ENCODE results near the gene KIF5B.

KIF5B gene

GRCh38 chr10:32095116-32095733 lies 39.0 kb upstream of the KIF5B start:
- H3K36me3 ChIP-seq = no peaks in the 10 kb centered on the region
- no peak for TF ChIP-seq CTCF (IDR thresholded peaks at IDR 0.05; ENCODE audit: low read depth, low read length)
- DNase-seq = no peak
- H3K27me3 ChIP-seq (ENCODE audit: insufficient read depth, low read depth, severe bottlenecking) = no peaks in the 10 kb centered on the region
- no peaks in the 10 kb centered on the region for H3K9me3 ChIP-seq (ENCODE audit: severe bottlenecking)
- no peak overlapping the region for H3K27ac ChIP-seq
- H3K4me3 ChIP-seq (ENCODE audit: low read depth, low read length) = no peak overlapping the region

- TF ChIP-seq CTCF (IDR thresholded peaks at IDR 0.05; ENCODE audit: low read depth, low read length) = no peak
- Histone ChIP-seq H3K9me3 (ENCODE audit: severe bottlenecking) (no peaks in the 10 kb centered on the region), H3K27me3 (ENCODE audit: insufficient read depth, low read depth, severe bottlenecking) (no peaks in the 10 kb centered on the region), H3K36me3 (no peaks in the 10 kb centered on the region), H3K27ac (no peak overlapping the region), H3K4me3 (ENCODE audit: low read depth, low read length) (no peak overlapping the region)
- DNase-seq = no peak
These were observed 37.4 kb upstream of the KIF5B start for GRCh38 chr10:32093650-32094049.

GRCh38 chr10:32091046-32091445 lies 34.8 kb upstream of the KIF5B start:
- Histone ChIP-seq H3K27me3 (ENCODE audit: insufficient read depth, low read depth, severe bottlenecking) (no peaks in the 10 kb centered on the region), H3K27ac (no peak overlapping the region), H3K4me3 (ENCODE audit: low read depth, low read length) (no peak overlapping the region), H3K9me3 (ENCODE audit: severe bottlenecking) (no peaks in the 10 kb centered on the region), H3K36me3 (no peaks in the 10 kb centered on the region)
- no peak for TF ChIP-seq CTCF (IDR thresholded peaks at IDR 0.05; ENCODE audit: low read depth, low read length)
- no peak for DNase-seq

GRCh38 chr10:32084185-32084851 lies 28.1 kb upstream of the KIF5B start:
- Histone ChIP-seq H3K27ac (no peak overlapping the region), H3K27me3 (ENCODE audit: insufficient read depth, low read depth, severe bottlenecking) (no peaks in the 10 kb centered on the region), H3K9me3 (ENCODE audit: severe bottlenecking) (no peaks in the 10 kb centered on the region), H3K4me3 (ENCODE audit: low read depth, low read length) (no peak overlapping the region), H3K36me3 (no peaks in the 10 kb centered on the region)
- no peak for TF ChIP-seq CTCF (IDR thresholded peaks at IDR 0.05; ENCODE audit: low read depth, low read length)
- DNase-seq = no peak

GRCh38 chr10:32077896-32078485 lies 21.8 kb upstream of the KIF5B start:
- no peak for TF ChIP-seq CTCF (IDR thresholded peaks at IDR 0.05; ENCODE audit: low read depth, low read length)
- no peaks in the 10 kb centered on the region for H3K27me3 ChIP-seq (ENCODE audit: insufficient read depth, low read depth, severe bottlenecking)
- H3K36me3 ChIP-seq = no peaks in the 10 kb centered on the region
- DNase-seq = no peak
- no peaks in the 10 kb centered on the region for H3K9me3 ChIP-seq (ENCODE audit: severe bottlenecking)
- H3K4me3 ChIP-seq (ENCODE audit: low read depth, low read length) = no peak overlapping the region
- H3K27ac ChIP-seq = no peak overlapping the region

Data from WERI-Rb-1 (cell line).